ENCODE measurements around the gene SHKBP1.
"Not testable (repeated sequence)": the region's sequence is repeated elsewhere in the genome, so short reads cannot be mapped to it uniquely, and the experiment has no call there.

The SHKBP1 gene

GRCh38 chr19:40556953-40557530, 19.6 kb upstream of the SHKBP1 start:
- DNase-seq (ENCODE audit: low spot score): no peak

- no peak for DNase-seq (ENCODE audit: low spot score)
Measured at GRCh38 chr19:40559394-40559793, 17.3 kb upstream of the SHKBP1 start.

GRCh38 chr19:40560092-40560507, 16.6 kb upstream of the SHKBP1 start:
- DNase-seq (ENCODE audit: low spot score): no peak

DNA sequence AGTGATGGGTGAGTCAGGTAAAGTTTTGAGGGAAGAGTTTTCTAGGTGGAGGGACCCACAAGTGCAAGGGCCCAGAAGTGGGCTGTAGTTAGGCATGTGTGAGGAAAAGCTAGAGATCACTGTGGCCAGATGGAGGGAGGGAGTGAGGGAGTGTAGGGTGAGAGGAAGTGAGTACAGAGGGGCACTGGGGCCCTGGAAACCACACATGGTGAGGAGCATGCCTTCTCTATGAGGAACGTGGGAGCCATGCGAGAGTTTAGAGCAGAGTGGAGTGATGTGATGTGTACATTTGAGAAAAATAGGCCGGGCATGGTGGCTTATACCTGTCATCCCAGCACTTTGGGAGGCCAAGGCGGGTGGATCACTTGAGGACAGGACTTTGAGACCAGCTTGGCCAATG, 14.7 kb upstream of the SHKBP1 start:
- DNase-seq (ENCODE audit: low spot score): no peak

DNA sequence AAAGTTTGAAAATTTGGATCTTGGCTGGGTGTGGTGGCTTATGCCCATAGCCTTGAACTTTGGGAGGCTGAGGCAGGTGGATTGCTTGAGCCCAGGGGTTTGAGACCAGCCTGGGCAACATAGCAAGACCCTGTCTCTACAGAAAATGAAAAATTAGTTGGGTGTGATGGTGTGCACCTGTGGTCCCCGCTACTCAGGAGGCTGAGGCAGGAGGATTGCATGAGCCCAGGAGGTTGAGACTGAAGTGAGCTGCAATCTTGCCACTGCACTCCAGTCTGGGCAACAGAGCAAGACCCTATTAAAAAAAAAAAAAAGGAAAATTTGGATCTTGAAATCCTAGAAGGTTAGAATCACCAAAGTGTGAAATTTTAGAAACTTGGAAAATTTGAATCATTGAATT, 12.1 kb upstream of the SHKBP1 start:
- not testable (repeated sequence) for DNase-seq (ENCODE audit: low spot score)

DNA sequence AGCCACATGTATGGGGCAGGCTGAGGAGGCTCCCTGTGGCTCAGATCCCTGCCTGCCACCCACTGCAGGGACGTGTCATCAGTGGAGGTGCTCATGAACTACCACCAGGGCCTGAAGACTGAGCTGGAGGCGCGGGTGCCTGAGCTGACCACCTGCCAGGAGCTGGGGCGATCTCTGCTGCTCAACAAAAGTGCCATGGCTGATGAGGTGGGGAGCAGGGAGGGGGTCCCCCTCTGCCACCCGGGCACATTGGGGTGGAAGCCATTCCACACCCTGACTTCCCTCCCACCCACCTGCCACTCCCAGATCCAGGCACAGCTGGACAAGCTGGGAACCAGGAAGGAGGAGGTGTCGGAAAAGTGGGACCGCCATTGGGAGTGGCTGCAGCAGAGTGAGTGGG, 11.3 kb upstream of the SHKBP1 start:
- DNase-seq (ENCODE audit: low spot score): no peak

DNA sequence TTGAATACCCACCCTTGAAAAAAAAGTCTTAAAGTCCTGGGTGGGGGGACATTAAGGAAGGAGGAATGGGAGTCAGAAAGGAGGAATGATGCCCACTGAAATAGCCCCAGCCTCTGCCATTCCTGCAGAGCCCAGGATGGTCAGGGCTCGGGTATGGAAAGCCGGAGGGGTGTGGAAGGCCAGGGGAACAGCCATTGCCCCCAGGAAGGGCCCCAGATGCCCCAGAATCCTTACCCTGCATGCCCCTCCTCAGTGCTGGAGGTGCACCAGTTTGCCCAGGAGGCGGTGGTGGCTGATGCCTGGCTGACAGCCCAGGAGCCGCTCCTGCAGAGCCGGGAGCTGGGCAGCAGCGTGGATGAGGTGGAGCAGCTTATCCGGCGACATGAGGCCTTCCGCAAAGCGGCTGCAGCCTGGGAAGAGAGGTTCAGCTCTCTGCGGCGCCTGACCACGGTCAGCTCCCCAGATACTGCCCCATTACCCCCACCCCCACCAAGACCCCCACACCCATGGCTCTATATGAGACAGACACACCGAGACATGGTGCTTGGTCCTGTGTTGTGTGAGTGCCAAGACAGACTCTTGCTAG, 10.7 kb upstream of the SHKBP1 start:
- no peak for DNase-seq (ENCODE audit: low spot score)

DNA sequence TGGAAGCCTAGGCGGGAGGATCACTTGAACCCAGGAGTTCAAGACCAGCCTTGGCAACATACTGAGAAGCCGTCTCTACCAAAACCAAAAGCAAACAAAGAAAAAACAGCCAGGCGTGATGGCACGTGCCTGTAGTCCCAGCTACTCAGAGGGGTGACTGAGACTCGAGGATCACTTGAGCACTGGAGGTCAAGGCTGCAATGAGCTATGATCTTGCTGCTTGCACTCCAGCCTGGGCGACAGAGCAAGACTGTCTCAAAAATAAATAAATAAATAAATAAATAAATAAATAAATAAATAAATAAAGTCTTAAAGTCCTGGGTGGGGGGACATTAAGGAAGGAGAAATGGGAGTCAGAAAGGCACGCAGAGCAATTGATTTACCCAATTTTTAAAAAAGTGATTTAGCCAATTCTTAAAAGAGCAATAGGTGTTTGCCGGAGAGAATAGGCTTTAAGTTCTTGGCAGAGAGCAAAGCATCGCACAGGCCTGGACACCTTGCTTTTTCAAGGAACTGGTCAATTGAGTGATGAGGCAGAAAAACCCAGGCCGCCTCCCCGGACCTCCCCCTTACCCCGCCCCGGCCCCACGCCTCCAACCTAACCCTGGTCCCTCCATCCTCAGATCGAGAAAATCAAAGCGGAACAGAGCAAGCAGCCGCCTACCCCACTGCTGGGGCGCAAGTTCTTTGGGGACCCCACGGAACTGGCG, 9.5 kb upstream of the SHKBP1 start:
- no peak for DNase-seq (ENCODE audit: low spot score)

GRCh38 chr19:40567750-40568494, 8.8 kb upstream of the SHKBP1 start:
- no peak for DNase-seq (ENCODE audit: low spot score)

- peak; percentile 99 for DNase-seq (ENCODE audit: low spot score)
Measured at GRCh38 chr19:40570313-40571004, 6.2 kb upstream of the SHKBP1 start.

- DNase-seq (ENCODE audit: low spot score): no peak
Measured at GRCh38 chr19:40571005-40571318, 5.7 kb upstream of the SHKBP1 start.

DNA sequence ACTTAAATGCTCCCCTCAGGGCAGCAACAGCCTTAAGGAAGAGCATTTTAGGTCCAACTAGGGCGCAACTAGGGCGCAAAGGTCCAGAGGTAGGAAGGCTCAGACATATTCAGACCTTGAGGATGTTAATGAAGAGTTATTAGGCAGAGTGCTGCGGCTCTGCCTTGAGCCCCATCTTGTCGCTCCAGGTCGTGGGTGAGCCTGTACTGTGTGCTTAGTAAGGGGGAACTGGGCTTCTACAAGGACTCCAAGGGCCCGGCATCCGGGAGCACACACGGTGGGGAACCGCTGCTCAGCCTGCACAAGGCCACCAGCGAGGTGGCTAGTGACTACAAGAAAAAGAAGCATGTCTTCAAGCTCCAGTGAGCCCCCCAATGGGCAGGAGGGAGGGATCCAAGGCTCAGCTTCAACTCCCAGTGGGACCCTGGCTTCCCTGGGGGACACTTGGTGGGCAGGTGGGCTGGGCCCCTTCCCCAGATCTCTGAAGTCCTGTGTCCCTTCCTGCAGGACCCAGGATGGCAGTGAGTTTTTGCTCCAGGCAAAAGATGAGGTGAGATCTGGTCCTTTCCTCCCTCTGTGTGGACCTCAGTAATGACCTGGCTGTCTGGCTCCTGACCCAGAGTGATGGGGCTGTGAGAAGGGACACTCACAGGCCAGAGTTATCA, 4.7 kb upstream of the SHKBP1 start:
- DNase-seq (ENCODE audit: low spot score): no peak

GRCh38 chr19:40575326-40575725, 1.3 kb upstream of the SHKBP1 start:
- DNase-seq (ENCODE audit: low spot score): no peak

- DNase-seq (ENCODE audit: low spot score): no peak
Measured at GRCh38 chr19:40576151-40576584, 505 bp upstream of the SHKBP1 start.

DNA sequence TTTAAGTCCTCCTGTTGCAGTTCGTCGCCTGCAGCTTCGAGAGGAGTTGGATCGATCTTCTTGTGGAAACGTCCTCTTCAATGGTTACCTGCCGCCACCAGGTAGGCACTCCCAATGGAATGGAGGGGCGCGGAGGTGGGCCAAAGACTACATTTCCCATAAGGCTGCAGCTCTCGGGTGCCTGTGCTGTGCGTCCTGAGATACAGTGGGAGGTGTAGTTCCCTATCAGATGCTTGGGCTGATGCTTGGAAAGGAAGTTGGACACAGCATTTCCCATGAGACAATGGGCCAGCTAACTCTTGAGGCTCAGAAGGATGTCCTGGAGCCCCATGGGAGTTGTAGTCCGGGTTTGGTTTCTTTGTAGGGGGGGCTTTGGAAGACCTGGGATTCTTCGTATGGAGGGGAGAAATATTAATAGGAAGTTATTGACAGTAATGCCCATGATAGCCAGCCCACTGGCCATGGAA, 1.8 kb downstream of the SHKBP1 start:
- DNase-seq (ENCODE audit: low spot score): no peak

- no peak for DNase-seq (ENCODE audit: low spot score)
Measured at GRCh38 chr19:40580619-40581018, 3.9 kb downstream of the SHKBP1 start.

GRCh38 chr19:40581531-40581930, 4.9 kb downstream of the SHKBP1 start:
- no peak for DNase-seq (ENCODE audit: low spot score)

DNA sequence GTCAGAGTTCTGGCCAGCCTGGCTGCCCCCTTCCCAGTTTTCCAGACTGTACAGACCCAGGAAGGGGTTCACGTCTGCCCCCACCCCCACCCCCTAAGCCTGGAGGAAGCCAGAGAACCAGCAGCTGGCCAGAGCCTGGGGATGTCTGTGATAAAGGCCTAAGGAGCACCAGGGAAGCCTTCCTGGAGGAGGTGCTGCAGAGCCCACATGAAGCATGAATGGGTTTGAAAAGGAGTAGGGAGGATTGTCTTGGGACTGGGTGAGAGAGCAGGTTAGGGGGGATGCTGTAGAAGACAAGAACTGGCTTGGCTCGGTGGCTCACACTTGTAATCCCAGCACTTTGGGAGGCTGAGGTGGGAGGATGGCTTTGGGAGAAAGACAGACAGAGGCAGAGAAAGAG, 5.8 kb downstream of the SHKBP1 start:
- no peak for DNase-seq (ENCODE audit: low spot score)

DNA sequence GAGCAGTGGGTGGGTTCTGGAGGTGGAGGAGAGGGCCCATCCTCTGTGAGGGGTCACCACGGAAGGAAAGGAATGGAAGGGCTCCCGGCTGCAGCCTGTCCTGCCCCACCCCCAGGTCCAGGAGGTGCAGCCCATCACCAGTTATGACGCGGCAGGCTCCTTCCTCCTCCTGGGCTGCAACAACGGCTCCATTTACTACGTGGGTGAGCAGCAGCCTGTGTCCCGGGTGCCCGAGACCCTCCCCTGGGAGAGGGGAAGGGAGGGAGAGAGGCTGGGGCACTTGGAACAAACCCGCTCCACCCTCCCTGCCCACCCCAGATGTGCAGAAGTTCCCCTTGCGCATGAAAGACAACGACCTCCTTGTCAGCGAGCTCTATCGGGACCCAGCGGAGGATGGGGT, 6.6 kb downstream of the SHKBP1 start:
- DNase-seq (ENCODE audit: low spot score): no peak

DNA sequence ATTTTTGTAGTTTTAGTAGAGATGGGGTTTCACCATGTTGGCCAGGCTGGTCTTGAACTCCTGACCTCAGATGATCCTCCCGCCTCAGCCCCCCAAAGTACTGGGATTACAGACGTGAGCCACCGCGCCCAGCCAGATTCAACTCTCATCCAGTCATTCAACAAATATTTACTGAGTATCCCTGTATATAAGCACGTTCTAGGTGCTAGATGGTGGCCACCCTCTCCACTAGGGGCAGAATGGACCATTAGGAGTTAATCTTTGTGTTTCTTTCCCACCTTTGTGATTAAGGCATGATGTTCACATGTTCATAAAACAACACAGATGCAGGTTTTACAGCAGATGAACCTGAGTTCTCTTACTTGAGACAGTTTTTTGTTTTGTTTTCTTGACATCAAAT, 7.3 kb downstream of the SHKBP1 start:
- DNase-seq (ENCODE audit: low spot score): peak; percentile 60

GRCh38 chr19:40585241-40585981, 8.7 kb downstream of the SHKBP1 start:
- peak; percentile 95 for DNase-seq (ENCODE audit: low spot score)
